IPS-NIHi7 (cell line): ENCODE measurements around the gene COG4.
"Not testable (repeated sequence)": the region's sequence is repeated elsewhere in the genome, so short reads cannot be mapped to it uniquely, and the experiment has no call there.

Source experiments
- DNase-seq: peaks from one replicate; pipeline ENCODE4 v3.0.0; 2012; ENCODE audit warnings: mixed read lengths; ENCODE audit errors: extremely low spot score

Gene COG4

DNA sequence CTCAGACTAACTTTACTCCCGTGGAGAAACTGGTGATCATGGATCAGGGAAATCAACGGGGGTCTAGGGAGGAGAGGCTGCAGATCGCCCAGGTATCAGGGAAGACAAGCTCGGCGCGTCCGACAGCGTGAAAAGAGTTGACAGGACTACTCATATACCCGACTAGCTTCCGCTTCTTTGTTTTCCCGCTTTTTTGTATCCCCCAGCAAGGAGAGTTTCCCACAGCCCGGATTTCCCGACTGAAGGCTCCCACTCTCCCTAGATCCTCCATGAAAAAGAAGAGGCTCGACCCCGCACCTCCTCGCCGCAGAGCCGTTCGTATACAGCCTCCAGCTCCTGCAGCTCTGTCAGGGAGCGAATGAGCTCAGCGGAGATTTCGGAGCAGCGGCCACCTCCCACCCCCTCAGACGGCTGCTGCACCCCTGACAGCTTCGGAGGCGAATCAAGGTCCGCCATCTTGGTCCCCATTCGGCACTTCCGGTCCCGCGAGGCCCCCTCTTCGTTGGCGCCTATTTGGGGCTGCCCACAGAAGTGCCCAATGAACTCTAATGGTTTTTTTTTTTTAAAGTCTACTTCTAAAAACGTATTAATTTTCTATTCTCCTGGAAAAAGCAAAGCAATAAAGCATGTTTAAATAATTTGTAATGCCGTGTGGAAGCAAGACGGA is at the start of gene COG4:
COG4 (minus strand) TSS at position 479 of the 667 bp plus-strand sequence; CDS start at position 468, 11 bp downstream.
- DNase-seq, result peak; percentile 93

DNA sequence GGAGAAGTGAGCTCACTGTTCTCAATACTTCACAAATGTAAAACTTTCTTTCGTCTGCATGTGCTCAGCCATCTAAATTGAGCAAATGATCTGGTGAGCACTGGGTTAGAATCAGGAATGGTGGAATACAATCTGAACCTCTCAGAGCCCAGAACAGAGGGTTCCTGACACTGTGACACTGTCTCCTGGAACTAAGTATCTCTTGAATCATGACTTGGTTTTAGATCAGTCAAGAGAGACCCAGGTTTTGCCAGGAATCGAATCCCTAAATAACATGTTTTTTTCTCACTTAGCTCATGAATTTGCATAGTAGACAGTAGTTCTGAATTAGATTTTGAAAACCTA is 49.5 kb upstream of the COG4 start:
- DNase-seq, result no peak

DNA sequence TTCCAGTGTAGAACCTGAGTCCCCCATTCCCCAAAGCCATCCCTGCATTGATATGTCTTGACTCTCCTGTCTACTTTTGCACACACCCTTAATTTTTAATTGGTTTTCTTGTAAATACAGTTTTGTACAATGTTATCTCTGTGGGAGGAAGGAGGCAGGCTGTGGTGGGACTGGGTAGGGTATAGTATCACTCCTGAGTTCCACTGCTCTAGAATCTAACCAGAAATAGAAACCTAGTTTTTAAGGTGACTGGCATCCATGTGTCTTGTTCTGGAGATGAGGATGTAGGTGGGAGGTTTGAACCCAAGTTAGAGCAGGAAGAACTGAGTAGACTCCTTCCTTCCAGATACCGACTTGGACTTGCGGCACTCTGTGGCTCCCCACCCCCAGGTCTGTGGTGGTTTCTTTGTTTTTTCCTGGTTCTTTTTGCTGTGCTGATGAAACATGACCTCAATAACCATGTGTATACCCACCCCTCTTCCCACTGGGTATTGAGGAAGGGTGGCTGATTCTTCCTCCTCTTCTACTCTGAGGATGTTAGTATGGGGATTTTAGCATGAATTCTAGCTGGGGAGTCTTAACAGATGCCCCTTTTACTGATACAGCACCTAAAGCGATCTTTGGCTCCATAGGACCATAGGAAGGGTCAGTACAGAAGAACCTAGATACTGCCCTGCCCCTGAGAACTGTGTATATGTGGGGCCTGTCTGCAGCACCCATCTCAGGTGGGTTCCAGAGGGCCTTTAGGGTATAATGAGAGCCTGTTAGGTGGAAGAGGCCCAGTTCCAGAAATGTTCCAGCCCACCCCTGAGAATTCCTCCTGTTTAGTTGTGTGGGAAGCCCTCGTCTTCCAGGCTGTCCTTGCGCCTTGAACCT is 48.9 kb upstream of the COG4 start:
- DNase-seq, result no peak

DNA sequence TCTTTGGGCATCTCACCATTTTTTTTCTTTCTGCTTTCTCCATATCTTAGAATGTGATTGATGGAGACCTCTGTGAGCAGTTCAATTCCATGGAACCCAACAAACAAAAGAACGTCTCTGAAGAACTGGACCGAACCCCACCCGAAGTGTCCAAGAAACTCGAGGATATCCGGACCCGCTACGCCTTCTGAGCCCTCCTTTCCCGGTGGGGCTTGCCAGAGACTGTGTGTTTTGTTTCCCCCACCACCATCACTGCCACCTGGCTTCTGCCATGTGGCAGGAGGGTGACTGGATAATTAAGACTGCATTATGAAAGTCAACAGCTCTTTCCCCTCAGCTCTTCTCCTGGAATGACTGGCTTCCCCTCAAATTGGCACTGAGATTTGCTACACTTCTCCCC is 48.3 kb upstream of the COG4 start:
- no peak for DNase-seq

DNA sequence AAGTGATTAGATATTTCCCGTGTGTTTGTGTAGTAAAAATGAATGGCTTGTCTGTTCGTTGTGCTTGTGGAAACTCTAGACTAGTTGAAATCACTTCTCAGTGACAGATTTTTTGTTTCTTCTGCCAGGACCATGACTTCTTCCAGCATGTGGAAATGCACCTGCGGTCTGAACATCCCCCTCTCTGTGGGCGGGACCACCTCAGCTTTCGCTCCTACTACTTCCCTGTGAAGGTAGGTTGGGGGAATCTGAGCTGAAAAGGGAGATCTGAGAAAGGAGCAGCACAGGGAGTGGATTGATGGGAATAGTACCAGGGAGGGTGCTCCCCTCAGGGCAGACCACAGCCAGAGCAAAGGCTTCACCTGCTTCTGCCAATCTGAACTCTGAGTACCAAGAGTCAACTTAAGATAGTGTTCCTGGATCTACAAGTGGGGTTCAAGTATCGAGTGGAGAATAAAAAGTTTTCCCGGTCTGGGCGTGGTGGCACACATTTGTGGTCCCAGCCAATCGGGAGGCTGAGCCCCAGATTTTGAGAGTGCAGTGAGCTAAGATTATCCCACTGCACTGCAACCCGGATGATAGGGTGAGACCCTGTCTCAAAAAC is 47.7 kb upstream of the COG4 start:
- DNase-seq, result no peak

DNA sequence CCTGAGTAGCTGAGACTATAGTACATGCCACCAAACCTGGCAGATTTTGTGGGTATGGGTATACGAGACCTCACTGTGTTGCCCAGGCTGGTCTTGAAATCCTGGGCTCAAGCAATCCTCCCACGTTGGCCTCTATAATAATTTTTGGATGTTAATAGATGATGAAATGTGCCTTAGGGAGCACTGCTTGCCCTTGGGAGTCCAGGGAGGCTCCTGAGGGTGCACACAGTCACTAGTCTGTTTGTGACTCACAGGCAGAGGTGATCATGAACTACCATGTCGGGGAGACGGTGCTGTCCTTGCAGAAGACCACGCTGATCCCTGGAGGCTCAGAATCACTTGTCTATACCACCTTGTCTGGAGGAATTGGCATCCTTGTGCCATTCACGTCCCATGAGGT is 46.4 kb upstream of the COG4 start:
- no peak for DNase-seq

DNA sequence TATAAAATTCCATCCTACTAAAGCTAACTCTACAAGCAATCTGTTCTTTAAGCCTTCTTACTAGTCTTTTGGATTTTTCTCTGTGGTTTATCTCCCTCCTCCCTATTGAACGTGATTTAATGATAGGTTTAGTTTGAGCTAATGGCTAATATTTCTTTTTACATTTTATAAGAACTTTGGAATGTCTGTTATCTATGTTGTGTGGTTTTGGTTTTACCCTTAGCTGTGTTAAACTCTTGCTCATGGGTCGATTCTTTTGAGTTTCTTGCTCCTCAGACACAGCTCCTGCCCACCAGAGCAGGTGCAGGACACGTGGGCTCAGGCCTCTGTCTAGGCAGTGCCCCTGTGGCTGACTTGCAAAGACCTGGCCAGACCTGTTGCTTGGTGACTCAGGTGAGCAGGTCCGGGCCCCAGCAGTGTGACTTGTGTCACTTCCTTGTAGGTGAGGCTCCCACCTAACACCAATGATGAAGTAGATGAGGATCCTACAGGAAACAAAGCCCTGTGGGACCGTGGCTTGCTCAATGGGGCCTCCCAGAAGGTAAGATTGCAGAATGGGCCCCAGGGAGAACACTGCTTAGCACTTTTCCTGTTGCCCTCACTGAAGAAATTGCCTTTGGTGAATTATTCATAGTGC is 45.4 kb upstream of the COG4 start:
- DNase-seq, result no peak

DNA sequence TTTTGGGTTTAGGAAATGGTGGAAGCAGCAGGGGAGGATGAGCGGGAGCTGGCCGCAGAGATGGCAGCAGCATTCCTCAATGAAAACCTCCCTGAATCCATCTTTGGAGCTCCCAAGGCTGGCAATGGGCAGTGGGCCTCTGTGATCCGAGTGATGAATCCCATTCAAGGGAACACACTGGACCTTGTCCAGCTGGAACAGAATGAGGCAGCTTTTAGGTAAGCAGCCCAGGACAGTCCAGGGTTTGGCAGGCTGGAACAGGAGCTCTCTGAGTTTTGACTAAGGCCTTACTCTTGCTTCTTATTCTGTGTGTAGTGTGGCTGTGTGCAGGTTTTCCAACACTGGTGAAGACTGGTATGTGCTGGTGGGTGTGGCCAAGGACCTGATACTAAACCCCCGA is 41.7 kb upstream of the COG4 start:
- no peak for DNase-seq

DNA sequence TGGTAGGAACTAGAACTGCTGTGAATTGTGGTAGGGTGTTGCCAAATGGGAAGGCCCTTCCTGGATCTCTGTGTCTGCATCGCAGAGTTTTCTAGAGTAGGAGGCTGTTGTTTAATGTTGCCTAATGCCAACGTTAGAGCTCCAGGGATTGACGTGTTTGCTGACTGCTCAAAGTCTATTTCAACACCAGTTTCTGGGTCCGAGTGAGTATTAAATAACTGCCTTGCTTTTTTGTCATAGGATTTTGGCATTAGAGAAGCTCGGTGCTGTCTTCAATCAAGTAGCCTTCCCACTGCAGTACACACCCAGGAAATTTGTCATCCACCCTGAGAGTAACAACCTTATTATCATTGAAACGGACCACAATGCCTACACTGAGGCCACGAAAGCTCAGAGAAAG is 40.3 kb upstream of the COG4 start:
- no peak for DNase-seq

DNA sequence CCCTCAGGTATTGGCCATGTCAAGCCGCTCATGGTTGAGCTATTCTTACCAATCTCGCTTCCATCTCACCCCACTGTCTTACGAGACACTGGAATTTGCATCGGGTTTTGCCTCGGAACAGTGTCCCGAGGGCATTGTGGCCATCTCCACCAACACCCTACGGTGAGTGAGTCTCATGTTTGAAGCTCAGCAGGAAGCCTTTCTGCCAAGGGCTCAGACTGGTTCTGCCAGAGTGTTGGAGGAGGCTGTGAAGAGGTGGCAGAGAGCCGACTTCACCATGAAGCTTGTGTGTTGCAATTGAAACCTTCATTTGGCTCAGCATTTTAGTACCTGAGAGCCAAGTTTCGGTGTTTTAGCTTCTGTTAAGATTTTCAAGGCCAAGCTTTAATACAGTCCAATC is 38.3 kb upstream of the COG4 start:
- DNase-seq, result no peak

DNA sequence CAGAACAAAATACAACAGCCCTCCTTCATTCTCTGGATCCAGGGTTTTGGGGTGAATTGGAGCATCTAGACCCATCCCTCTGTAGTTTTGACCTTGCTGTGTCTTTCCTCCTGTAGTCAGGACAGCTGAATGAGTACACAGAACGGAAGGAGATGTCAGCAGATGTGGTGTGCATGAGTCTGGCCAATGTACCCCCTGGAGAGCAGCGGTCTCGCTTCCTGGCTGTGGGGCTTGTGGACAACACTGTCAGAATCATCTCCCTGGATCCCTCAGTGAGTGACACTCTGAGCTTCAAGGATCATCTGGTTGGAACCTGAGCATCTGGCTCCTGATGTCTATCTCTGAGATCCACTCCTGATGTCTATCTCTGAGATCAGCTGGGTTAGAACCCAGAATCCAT is 32.7 kb upstream of the COG4 start:
- DNase-seq, result no peak

DNA sequence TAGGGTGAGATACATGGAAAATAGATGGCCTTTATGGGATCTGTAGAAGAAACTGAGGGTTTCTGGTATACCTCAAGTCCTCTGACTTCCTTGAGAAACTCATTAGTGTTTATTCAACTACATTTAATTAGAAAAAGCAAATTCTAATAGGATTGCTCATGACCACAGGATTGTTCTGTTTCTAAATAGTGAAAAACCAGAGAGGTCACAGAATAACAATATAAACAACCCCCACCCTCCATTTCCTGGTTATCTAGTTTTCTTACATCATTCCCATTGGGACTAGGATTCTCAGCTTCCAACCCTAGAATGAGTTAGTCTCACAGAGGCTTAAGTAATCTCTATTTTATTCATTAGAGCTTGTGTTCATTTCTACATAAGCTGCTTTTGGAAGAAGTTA is 30.3 kb upstream of the COG4 start:
- no peak for DNase-seq

DNA sequence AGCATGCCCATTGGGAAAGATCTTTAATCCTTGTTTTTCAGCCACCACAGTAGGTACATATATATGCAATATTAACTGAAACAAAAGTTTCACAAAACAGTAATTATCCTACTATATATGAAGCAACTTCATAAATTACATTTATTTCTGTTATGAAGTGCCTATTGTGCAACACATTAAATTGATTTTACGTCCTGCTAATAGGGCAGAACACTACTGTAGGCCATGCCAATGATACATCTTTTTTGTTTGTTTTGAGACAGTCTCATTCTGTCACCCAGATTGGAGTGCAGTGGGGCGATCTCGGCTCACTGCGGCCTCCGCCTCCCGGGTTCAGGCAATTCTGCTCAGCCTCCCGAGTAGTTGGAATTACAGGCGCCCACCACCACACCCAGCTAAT is 29.3 kb upstream of the COG4 start:
- DNase-seq, result no peak

DNA sequence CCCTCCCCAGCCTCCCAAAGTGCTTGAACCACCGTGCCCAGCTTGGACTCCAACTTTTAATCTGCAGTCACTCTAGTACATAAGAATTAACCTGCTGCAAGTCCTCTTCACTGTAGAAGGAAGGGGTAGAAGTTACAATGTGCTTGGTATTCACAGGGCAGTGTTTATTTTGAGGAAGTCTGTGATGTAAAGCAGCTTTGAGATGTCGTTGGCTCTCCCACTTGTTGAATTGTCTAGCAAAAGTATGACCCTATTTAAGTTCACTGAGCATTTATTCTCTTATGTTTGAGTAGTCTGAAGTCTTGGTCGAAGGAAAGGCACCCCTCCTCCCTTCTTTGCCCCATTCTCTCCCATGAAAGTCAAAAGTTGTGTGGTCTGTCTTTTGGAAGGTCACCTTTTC is 28.4 kb upstream of the COG4 start:
- no peak for DNase-seq

DNA sequence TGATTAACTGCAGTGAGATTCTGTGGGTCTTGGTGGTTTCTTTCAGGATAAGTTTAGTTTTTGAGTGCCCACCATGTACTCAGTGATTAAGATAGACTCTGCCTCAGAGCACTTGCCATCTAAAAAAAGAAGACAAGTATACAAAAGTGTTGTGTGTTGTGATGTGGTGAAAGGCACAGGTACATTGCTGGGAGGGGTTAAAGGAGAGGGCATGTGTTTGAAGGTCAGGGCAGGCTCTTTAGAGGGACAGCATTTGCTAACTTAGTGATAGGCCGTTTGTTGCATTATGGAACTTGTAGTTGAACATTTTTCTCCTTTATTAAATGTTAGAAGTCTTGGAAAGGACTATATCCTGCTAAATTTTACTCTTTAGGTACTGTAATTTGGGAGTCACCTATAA is 26.7 kb upstream of the COG4 start:
- no peak for DNase-seq

DNA sequence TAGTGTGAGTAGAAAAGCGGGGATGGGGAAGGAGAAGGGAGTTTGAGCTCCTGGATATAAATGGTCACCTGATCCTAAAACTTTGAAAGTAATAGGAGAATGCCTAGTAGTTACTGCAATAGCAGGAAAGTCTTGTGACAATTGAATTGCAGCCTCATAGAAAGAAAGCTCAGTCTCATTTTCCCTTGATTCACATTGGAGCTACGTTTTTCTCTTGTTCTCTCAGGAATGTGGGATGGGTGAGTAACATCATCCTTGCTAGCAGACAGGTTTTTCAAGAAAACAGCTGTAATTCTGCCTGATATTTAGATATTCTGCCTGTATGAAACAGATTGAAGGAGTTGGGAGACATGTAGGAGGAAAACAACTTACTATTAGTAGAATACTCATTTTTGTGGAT is 25.6 kb upstream of the COG4 start:
- DNase-seq, result no peak

DNA sequence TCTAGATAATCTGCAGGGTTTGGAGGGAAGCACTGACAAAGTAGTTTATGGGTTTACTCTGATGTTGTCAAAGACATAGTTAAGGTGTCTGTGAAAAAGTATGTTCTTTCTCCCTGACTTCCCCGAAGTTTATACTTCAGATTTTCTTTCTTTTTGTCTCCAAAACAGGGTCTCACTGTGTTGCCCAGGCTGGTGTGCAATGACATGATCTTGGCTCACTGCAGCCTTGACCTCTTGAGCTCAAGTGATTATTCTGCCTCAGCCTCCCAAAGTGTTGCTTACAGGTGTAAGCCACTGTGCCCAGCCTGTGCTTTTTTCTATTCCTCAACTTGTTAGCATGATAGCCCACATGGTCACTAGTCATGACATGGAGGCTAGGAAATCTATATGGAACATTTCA is 21.2 kb upstream of the COG4 start:
- DNase-seq, result no peak

DNA sequence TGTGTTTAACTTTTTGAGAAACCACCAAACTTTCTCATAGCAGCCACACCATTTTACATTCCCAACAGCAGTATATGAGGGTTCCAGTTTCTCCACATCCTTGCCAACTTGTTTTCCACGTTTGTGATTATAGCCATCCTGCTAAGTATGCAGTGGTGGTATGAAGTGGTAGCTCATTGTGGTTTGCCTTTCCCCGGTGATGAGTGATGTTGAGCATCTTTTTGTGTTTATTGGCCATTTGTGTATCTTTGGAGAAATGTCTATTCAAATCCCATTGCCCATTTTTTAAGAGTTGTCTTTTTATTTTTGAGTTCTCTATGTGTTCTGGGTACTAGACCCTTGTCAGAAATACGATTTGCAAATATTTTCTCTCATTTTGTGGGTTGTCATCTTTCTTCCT is 17.6 kb upstream of the COG4 start:
- no peak for DNase-seq

DNA sequence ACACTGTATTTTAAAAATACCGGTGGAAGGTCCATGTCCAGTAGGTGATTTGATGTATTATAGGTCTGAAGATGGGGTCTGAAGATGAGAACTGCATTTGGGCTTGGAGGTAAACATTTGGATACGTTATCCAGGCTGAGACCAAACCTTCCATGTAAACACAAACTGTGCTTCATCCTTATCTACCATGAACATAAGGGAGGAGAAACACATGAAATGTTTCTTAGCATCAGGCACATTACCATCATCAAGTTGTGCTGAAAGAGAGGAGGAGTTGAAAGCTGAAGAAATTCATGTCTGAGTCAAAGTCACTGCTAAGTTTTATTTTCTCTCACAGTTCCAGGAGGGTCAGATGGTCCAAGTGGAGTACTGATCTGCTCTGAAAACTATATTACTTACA is 11.6 kb upstream of the COG4 start:
- no peak for DNase-seq

DNA sequence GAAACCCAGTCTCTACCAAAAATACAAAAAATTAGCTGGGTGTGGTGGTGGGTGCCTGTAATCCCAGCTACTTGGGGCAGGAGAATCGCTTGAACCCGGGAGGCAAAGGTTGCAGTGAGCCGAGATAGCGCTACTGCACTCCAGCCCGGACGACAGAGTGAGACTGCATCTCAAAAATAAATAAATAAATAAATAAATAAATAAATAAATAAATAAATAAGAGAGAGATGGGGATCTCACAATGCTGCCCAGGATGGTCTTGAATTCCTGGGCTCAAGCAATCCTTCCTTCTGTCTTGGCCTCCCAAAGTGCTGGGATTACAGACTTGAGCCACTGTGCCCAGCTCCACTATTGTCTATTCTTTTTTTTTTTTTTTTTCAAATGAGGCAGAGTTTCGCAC is 6.6 kb upstream of the COG4 start:
- DNase-seq, result not testable (repeated sequence)

DNA sequence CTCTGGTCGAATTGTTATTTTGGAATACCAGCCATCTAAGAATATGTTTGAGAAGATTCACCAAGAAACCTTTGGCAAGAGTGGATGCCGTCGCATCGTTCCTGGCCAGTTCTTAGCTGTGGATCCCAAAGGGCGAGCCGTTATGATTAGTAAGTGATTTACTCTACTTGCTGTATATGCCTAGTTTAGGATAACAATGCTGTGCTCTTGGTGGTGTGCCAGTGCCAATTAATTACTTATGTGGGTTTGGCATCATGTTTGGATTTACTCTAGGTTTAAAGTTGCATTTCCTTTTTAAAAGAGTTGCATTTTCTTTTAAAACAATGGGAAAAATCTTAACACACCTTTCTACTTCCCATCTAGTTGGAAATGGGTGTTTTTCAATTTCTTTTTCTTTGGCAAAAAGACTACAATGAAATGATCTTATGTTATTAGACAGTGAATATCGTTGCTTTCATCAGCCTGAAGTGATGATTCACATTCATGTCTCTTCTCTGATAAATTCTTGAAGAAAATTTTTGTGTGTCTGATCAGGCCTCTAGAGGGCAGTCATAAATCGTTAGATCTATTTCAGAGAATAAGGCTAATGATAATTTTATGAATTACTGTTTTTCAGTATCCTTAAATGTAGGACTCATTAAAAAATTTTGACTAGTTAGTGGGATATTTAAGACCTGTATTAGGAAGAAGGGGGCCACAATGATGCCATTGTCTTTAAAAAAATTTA is 5.9 kb upstream of the COG4 start:
- DNase-seq, result no peak
